Mucosa of stomach (tissue), 1 donor: ENCODE measurements around the gene ONECUT3.

Experiments
- H3K27me3 ChIP-seq: one replicate; pipeline ENCODE4 v1.7.0; 2013; ENCODE audit warnings: mild to moderate bottlenecking, low read length; ENCODE audit not compliant: control insufficient read depth, insufficient read depth
- H3K36me3 ChIP-seq: one replicate; pipeline ENCODE4 v1.7.0; 2013; ENCODE audit warnings: low read length; ENCODE audit not compliant: control insufficient read depth, insufficient read depth
- H3K4me1 ChIP-seq: one replicate; pipeline ENCODE4 v1.7.0; 2013; ENCODE audit warnings: mild to moderate bottlenecking, low read length; ENCODE audit not compliant: control insufficient read depth, insufficient read depth
- H3K4me3 ChIP-seq: one replicate; pipeline ENCODE4 v1.7.0; 2013; ENCODE audit warnings: low read length
- H3K9ac ChIP-seq: one replicate; pipeline ENCODE4 v1.7.0; 2013; ENCODE audit warnings: mild to moderate bottlenecking, low read length, moderate library complexity
- H3K9me3 ChIP-seq: one replicate; pipeline ENCODE4 v1.7.0; 2013; ENCODE audit warnings: mild to moderate bottlenecking, low read length, moderate library complexity; ENCODE audit not compliant: control insufficient read depth
- donor health status: Pancreatic carcinoma.

Gene ONECUT3

DNA sequence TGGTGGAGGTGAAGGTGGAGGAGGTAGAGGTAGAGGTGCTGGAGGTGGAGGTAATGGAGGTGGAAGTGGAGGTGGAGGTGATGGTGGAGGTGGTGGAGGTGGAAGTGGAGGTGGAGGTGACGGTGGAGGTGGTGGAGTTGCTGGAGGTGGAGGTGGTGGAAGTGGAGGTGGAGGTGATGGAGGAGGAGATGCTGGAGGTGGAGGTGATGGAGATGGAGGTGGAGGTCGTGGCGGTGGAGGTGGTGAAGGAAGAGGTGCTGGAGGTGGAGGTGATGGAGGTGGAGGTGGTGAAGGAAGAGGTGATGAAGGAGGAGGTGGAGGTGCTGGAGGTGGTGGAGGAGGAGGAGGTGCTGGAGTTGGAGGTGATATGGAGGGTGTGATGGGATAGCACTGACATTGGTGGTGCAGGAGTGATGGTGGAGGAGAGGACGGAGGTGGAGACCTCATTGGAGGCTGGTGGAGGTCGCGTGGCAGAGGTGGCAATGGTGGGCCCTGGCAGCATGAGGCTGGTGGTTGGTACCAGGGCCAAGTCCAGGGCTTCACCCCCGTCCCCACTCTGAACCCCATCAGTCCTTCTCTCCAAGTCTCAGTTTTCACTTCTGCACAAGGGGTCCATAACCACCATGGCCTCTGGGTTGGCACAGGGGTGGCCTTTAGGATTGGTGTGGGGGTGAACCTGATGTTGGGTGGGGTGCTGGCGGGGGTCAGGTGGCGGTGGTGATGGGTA lies 15.8 kb downstream of the ONECUT3 start:
- peaks cover 40% of the 10 kb centered on the region for H3K27me3 ChIP-seq

DNA sequence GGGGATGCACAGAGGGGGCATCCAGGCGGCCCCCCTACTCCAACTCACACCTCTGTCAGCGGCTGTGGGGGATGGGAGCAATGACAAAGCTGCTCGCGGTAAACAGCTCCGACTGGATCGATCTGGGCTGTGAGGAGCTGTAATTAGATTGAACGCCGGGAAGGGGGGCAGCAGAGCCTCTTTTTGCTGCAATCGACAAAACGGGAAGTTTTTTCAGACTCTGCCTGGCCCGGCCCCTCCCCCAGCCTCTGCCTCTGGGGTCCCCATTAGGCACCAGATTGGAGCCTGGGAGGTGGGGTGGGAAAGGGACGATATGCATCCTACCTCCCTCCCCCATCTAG lies 16.3 kb downstream of the ONECUT3 start:
- Histone ChIP-seq H3K4me1 (peaks cover 13% of the 10 kb centered on the region), H3K27me3 (peaks cover 46% of the 10 kb centered on the region), H3K4me3 (no peak overlapping the region), H3K9me3 (no peaks in the 10 kb centered on the region), H3K36me3 (no peaks in the 10 kb centered on the region), H3K9ac (no peak overlapping the region)

More for the DNA sequence above, 15.8 kb downstream of the ONECUT3 start:
- Histone ChIP-seq H3K36me3 (no peaks in the 10 kb centered on the region), H3K4me3 (no peak overlapping the region), H3K9me3 (no peaks in the 10 kb centered on the region), H3K4me1 (peaks cover 13% of the 10 kb centered on the region), H3K9ac (no peak overlapping the region)

DNA sequence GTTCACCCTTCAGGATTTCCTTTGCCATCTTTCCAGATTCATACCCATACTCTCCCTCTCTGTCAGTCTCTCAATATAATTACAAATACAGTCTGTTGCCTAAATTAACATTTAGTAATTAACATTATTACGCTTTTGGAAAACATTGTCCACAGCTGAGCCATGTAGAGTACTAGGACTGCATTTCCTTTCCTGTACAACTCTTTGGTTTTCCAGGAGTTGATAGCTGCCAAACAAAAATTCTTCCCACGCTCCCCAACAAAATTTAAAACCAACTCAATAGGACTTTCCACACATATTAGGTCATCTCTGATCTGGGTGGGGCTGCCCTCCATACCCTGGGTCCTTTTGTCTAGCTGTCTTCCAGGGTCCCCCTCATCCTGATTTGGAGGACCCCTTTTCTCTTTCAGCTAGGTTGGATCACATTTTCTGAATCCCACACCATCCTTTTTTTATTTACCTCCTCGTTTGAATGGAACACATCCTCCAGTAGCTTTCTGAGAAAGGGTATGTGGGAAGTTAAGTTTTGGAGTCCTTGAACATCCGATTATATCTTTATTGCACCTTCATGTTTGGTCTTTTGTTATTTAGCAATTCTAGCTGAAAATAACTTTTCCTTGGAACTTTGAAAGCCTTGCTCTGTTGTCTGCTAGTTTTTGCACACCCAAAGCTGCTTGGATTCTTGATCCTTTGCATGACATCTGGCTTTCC lies 17.7 kb downstream of the ONECUT3 start:
- Histone ChIP-seq H3K9me3 (no peaks in the 10 kb centered on the region), H3K27me3 (peaks cover 40% of the 10 kb centered on the region), H3K4me1 (peaks cover 13% of the 10 kb centered on the region), H3K4me3 (no peak overlapping the region), H3K36me3 (no peaks in the 10 kb centered on the region), H3K9ac (no peak overlapping the region)

GRCh38 chr19:1773184-1773583 lies 19.9 kb downstream of the ONECUT3 start:
- no peak overlapping the region for H3K4me3 ChIP-seq
- no peaks in the 10 kb centered on the region for H3K9me3 ChIP-seq
- no peaks in the 10 kb centered on the region for H3K36me3 ChIP-seq
- H3K27me3 ChIP-seq, result peaks cover 32% of the 10 kb centered on the region
- H3K9ac ChIP-seq, result no peak overlapping the region
- peaks cover 3% of the 10 kb centered on the region for H3K4me1 ChIP-seq

- Histone ChIP-seq H3K27me3 (peaks cover 43% of the 10 kb centered on the region), H3K9me3 (no peaks in the 10 kb centered on the region), H3K4me3 (no peak overlapping the region), H3K4me1 (peaks cover 11% of the 10 kb centered on the region), H3K9ac (no peak overlapping the region), H3K36me3 (no peaks in the 10 kb centered on the region)
Observed at GRCh38 chr19:1774989-1775772, 21.9 kb downstream of the ONECUT3 start.

GRCh38 chr19:1775951-1776605 lies 22.8 kb downstream of the ONECUT3 start:
- peaks cover 49% of the 10 kb centered on the region for H3K27me3 ChIP-seq
- H3K4me3 ChIP-seq, result no peak overlapping the region
- no peaks in the 10 kb centered on the region for H3K36me3 ChIP-seq
- H3K4me1 ChIP-seq, result peaks cover 17% of the 10 kb centered on the region
- H3K9ac ChIP-seq, result no peak overlapping the region
- H3K9me3 ChIP-seq, result no peaks in the 10 kb centered on the region

GRCh38 chr19:1776606-1777147 lies 23.4 kb downstream of the ONECUT3 start:
- peaks cover 17% of the 10 kb centered on the region for H3K4me1 ChIP-seq
- H3K36me3 ChIP-seq, result no peaks in the 10 kb centered on the region
- peaks cover 49% of the 10 kb centered on the region for H3K27me3 ChIP-seq
- no peaks in the 10 kb centered on the region for H3K9me3 ChIP-seq
- no peak overlapping the region for H3K4me3 ChIP-seq
- no peak overlapping the region for H3K9ac ChIP-seq

GRCh38 chr19:1777149-1777548 lies 23.8 kb downstream of the ONECUT3 start:
- no peaks in the 10 kb centered on the region for H3K9me3 ChIP-seq
- peaks cover 17% of the 10 kb centered on the region for H3K4me1 ChIP-seq
- no peak overlapping the region for H3K9ac ChIP-seq
- H3K36me3 ChIP-seq, result no peaks in the 10 kb centered on the region
- H3K4me3 ChIP-seq, result no peak overlapping the region
- peaks cover 51% of the 10 kb centered on the region for H3K27me3 ChIP-seq

GRCh38 chr19:1779574-1779973 lies 26.3 kb downstream of the ONECUT3 start:
- Histone ChIP-seq H3K4me3 (no peak overlapping the region), H3K4me1 (peaks cover 14% of the 10 kb centered on the region), H3K36me3 (no peaks in the 10 kb centered on the region), H3K27me3 (peaks cover 47% of the 10 kb centered on the region), H3K9me3 (no peaks in the 10 kb centered on the region), H3K9ac (no peak overlapping the region)

GRCh38 chr19:1780272-1780958 lies 27.1 kb downstream of the ONECUT3 start:
- Histone ChIP-seq H3K9ac (no peak overlapping the region), H3K27me3 (peaks cover 42% of the 10 kb centered on the region), H3K4me3 (no peak overlapping the region), H3K9me3 (no peaks in the 10 kb centered on the region), H3K4me1 (peaks cover 14% of the 10 kb centered on the region), H3K36me3 (no peaks in the 10 kb centered on the region)

DNA sequence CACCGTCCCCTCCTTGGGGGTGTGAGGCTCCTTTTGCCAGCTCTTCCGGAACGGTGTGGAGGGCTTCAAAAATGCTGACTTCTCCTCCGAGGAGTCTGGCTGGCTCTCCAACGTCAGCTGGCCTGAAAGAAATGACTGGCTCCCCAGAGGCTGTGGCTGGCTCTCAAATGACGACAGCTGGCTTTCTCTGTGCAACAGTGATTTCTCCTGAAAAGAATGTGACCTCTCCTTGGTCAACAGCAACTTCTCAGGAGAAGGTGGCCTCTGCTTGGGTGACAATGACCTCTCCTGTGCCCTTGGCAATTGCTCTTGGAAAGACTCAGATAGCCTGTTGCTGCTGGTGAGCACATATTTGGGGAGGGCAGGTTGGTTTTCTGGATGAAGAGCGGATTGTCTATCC lies 29.2 kb downstream of the ONECUT3 start:
- Histone ChIP-seq H3K4me3 (no peak overlapping the region), H3K4me1 (peaks cover 14% of the 10 kb centered on the region), H3K36me3 (no peaks in the 10 kb centered on the region), H3K9ac (no peak overlapping the region), H3K9me3 (no peaks in the 10 kb centered on the region), H3K27me3 (peaks cover 32% of the 10 kb centered on the region)
